Smooth muscle cell of the umbilical artery (primary cell): ENCODE results near the gene RBM39. TPM values are rescaled to one million over a fixed set of nuclear protein-coding genes. Genes with fewer than 3 reads are reported as not detected.

Source experiments
- total RNA-seq: library from RNA; depleted of rRNA; stranded (reverse); fragments of >200 nt; gene quantifications from 2 replicates; pipeline ENCODE4 v1.2.3, GENCODE V29; 2014

The RBM39 gene
- 242 and 396 TPM in 2 replicates for total RNA-seq

GRCh38 chr20:35741892-35742740 is at the start of gene RBM39:
Gene RBM39, minus strand, starts transcription at chr20:35742260. Its CDS starts 1,386 bp downstream, at chr20:35740874.

GRCh38 chr20:35771689-35772562 is 29.9 kb upstream of the RBM39 start, which contains the start of gene PHF20:
Gene PHF20, plus strand, starts transcription at chr20:35772015. Its CDS starts 29,508 bp downstream, at chr20:35801523.

GRCh38 chr20:35699127-35699956 is 42.7 kb downstream of the RBM39 start, which contains the start of the genes NFS1 and ROMO1:
Gene NFS1, minus strand, starts transcription at chr20:35699352. Its CDS starts 64 bp downstream, at chr20:35699288.
Gene ROMO1, plus strand, starts transcription at chr20:35699405. Its CDS starts 228 bp downstream, at chr20:35699633.

GRCh38 chr20:35664466-35665206 is 77.4 kb downstream of the RBM39 start, which contains the start of the genes CPNE1 and RBM12:
Gene CPNE1, minus strand, starts transcription at chr20:35664900. Its CDS starts 31,977 bp downstream, at chr20:35632923.
Gene RBM12, minus strand, starts transcription at chr20:35664900. Its CDS starts 9,578 bp downstream, at chr20:35655322.

Other genes with a start within 250 kb of the RBM39 start
- not detected in 2 replicates for gene C20orf173, start 212.6 kb downstream of the RBM39 start, total RNA-seq
- 398 and 804 TPM in 2 replicates for gene ERGIC3, start 200.2 kb downstream of the RBM39 start, total RNA-seq
- gene SPAG4, start 126.4 kb downstream of the RBM39 start, total RNA-seq = 18.6 and 31.5 TPM in 2 replicates
- 92.4 and 144 TPM in 2 replicates for gene CPNE1, start 77.4 kb downstream of the RBM39 start, total RNA-seq
- gene RBM12, start 77.4 kb downstream of the RBM39 start, total RNA-seq = 37.4 and 56.5 TPM in 2 replicates
- 21.4 and 39.4 TPM in 2 replicates for gene NFS1, start 42.9 kb downstream of the RBM39 start, total RNA-seq
- gene ROMO1, start 42.9 kb downstream of the RBM39 start, total RNA-seq = 62.5 and 200 TPM in 2 replicates
- gene PHF20, start 29.8 kb upstream of the RBM39 start, total RNA-seq = 24.6 and 34.0 TPM in 2 replicates
- gene SCAND1, start 212.2 kb upstream of the RBM39 start, total RNA-seq = 27.4 and 42.2 TPM in 2 replicates
- gene CNBD2, start 226.3 kb upstream of the RBM39 start, total RNA-seq = 0.55 and 1.2 TPM in 2 replicates